ENCODE results near the gene EPN1.
A peak's percentile ranks its signal among the peaks of the same experiment; 100 is the strongest.

EPN1 gene

GRCh38 chr19:55676383-55676782, 1.4 kb downstream of the EPN1 start:
- Histone ChIP-seq H3K36me3 (replicated peaks) (peaks cover 38% of the 10 kb centered on the region), H3K27me3 (replicated peaks) (no peaks in the 10 kb centered on the region), H3K27ac (no peak overlapping the region), H3K4me3 (ENCODE audit: low read depth, low read length) (peak overlapping the region; percentile 85)
- DNase-seq = no peak
- in situ Hi-C loops (cut with HindIII; ENCODE audit: low pct_ligation_motif_present, low sequenced_read_pairs) = no loop called here
- TF ChIP-seq CTCF (IDR thresholded peaks at IDR 0.05; ENCODE audit: low read depth, low read length, missing control alignments) = no peak

GRCh38 chr19:55676889-55677505, 2.0 kb downstream of the EPN1 start:
- Histone ChIP-seq H3K27ac (no peak overlapping the region), H3K4me3 (ENCODE audit: low read depth, low read length) (no peak overlapping the region), H3K27me3 (replicated peaks) (no peaks in the 10 kb centered on the region), H3K36me3 (replicated peaks) (peaks cover 38% of the 10 kb centered on the region)
- no peak for DNase-seq
- in situ Hi-C loops (cut with HindIII; ENCODE audit: low pct_ligation_motif_present, low sequenced_read_pairs) = no loop called here
- no peak for TF ChIP-seq CTCF (IDR thresholded peaks at IDR 0.05; ENCODE audit: low read depth, low read length, missing control alignments)

- peaks cover 38% of the 10 kb centered on the region for H3K36me3 ChIP-seq (replicated peaks)
- no peak overlapping the region for H3K4me3 ChIP-seq (ENCODE audit: low read depth, low read length)
- no peak overlapping the region for H3K27ac ChIP-seq
- no peak for TF ChIP-seq CTCF (IDR thresholded peaks at IDR 0.05; ENCODE audit: low read depth, low read length, missing control alignments)
- H3K27me3 ChIP-seq (replicated peaks) = no peaks in the 10 kb centered on the region
- DNase-seq = no peak
- in situ Hi-C loops (cut with HindIII; ENCODE audit: low pct_ligation_motif_present, low sequenced_read_pairs) = no loop called here
Observed at GRCh38 chr19:55677572-55678028, 2.6 kb downstream of the EPN1 start.

- no peak overlapping the region for H3K27ac ChIP-seq
- TF ChIP-seq CTCF (IDR thresholded peaks at IDR 0.05; ENCODE audit: low read depth, low read length, missing control alignments) = no peak
- in situ Hi-C loops (cut with HindIII; ENCODE audit: low pct_ligation_motif_present, low sequenced_read_pairs) = no loop called here
- DNase-seq = no peak
- H3K36me3 ChIP-seq (replicated peaks) = peaks cover 40% of the 10 kb centered on the region
- H3K27me3 ChIP-seq (replicated peaks) = no peaks in the 10 kb centered on the region
- no peak overlapping the region for H3K4me3 ChIP-seq (ENCODE audit: low read depth, low read length)
Observed at GRCh38 chr19:55678121-55678671, 3.2 kb downstream of the EPN1 start.

- DNase-seq = no peak
- Histone ChIP-seq H3K27ac (no peak overlapping the region), H3K27me3 (replicated peaks) (no peaks in the 10 kb centered on the region), H3K36me3 (replicated peaks) (peaks cover 45% of the 10 kb centered on the region), H3K4me3 (ENCODE audit: low read depth, low read length) (no peak overlapping the region)
- in situ Hi-C loops (cut with HindIII; ENCODE audit: low pct_ligation_motif_present, low sequenced_read_pairs) = no loop called here
- TF ChIP-seq CTCF (IDR thresholded peaks at IDR 0.05; ENCODE audit: low read depth, low read length, missing control alignments) = no peak
Observed at GRCh38 chr19:55679343-55680257, 4.6 kb downstream of the EPN1 start.
